ENCODE data around the gene GLA.

Gene GLA

GRCh38 chrX:101365301-101365795, 42.4 kb downstream of the GLA start:
- H3K4me3 ChIP-seq (ENCODE audit: low read depth, low read length) = no peak overlapping the region
- TF ChIP-seq, protein P1, sequence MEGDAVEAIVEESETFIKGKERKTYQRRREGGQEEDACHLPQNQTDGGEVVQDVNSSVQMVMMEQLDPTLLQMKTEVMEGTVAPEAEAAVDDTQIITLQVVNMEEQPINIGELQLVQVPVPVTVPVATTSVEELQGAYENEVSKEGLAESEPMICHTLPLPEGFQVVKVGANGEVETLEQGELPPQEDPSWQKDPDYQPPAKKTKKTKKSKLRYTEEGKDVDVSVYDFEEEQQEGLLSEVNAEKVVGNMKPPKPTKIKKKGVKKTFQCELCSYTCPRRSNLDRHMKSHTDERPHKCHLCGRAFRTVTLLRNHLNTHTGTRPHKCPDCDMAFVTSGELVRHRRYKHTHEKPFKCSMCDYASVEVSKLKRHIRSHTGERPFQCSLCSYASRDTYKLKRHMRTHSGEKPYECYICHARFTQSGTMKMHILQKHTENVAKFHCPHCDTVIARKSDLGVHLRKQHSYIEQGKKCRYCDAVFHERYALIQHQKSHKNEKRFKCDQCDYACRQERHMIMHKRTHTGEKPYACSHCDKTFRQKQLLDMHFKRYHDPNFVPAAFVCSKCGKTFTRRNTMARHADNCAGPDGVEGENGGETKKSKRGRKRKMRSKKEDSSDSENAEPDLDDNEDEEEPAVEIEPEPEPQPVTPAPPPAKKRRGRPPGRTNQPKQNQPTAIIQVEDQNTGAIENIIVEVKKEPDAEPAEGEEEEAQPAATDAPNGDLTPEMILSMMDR (IDR thresholded peaks at IDR 0.05; ENCODE audit: low read depth, low read length) = no peak
- no peak for DNase-seq (ENCODE audit: low read depth, low spot score)
- in situ Hi-C loops (cut with HindIII; ENCODE audit: low sequenced_read_pairs) = no loop called here

- TF ChIP-seq, protein P1 (IDR thresholded peaks at IDR 0.05; ENCODE audit: low read depth, low read length) = no peak
- no peak overlapping the region for H3K4me3 ChIP-seq (ENCODE audit: low read depth, low read length)
- in situ Hi-C loops (cut with HindIII; ENCODE audit: low sequenced_read_pairs) = no loop called here
- no peak for DNase-seq (ENCODE audit: low read depth, low spot score)
Measured at GRCh38 chrX:101362757-101363156, 45.0 kb downstream of the GLA start.

DNA sequence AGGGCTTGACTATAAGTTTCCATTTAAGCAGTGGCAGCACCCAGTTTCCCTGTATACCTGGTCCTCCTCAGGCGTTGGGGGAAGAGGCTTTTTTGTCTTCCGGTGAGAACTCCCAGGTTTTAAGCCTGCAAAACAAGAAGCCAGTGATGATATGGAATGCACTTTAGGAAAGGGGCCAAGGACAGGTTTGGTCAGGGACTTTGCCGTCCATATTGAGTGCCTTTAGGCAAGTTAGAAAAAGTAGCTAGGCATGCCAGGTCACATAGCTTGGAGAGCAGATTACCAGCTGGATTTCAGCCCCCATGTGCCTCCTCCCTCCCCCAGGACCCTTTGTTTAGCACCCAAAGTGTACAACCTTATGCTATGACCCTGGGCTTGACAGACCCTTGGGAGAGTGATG, 45.6 kb downstream of the GLA start:
- in situ Hi-C loops (cut with HindIII; ENCODE audit: low sequenced_read_pairs) = no loop called here
- TF ChIP-seq, protein P1 (IDR thresholded peaks at IDR 0.05; ENCODE audit: low read depth, low read length) = no peak
- DNase-seq (ENCODE audit: low read depth, low spot score) = no peak
- H3K4me3 ChIP-seq (ENCODE audit: low read depth, low read length) = no peak overlapping the region

DNA sequence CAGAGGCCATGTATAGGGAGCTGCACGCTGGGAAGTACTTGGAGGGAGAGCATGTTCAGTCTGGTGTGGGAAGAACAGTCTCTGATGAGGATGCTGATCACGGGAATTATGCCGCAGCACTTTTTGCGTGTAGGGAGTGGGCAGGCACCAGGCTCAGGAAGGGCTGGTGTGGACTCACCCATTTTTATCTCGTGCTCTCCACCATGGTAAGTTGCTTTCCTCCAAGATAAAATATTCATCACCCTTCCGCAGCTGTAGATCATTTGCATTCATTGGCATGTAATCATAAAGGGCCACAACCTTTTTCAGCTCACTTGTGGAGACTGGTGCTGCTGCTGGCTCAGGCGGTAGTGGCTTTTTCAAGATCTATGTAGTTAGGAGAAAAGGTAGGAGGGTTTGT, 47.3 kb downstream of the GLA start:
- in situ Hi-C loops (cut with HindIII; ENCODE audit: low sequenced_read_pairs) = no loop called here
- TF ChIP-seq, protein P1 (IDR thresholded peaks at IDR 0.05; ENCODE audit: low read depth, low read length) = no peak
- no peak for DNase-seq (ENCODE audit: low read depth, low spot score)
- no peak overlapping the region for H3K4me3 ChIP-seq (ENCODE audit: low read depth, low read length)

DNA sequence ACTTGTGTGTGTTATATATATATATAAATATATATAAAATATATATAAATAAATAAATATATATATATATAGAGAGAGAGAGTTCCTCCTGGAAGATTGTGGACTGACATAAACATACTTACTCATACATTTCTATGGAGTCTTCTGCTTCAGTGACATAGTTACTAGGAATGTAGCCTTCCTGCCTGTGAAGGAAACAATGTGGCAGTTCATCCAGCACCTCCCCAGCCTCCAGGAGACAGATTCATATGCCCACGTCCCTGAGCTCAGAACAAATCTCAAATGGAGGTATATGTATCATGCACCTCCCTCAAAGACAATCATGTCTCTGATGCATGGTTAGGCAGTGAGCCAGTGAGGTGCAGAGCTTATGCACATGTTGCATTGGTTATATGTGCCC, 47.8 kb downstream of the GLA start:
- in situ Hi-C loops (cut with HindIII; ENCODE audit: low sequenced_read_pairs) = no loop called here
- DNase-seq (ENCODE audit: low read depth, low spot score) = no peak
- TF ChIP-seq, protein P1 (IDR thresholded peaks at IDR 0.05; ENCODE audit: low read depth, low read length) = no peak
- no peak overlapping the region for H3K4me3 ChIP-seq (ENCODE audit: low read depth, low read length)

DNA sequence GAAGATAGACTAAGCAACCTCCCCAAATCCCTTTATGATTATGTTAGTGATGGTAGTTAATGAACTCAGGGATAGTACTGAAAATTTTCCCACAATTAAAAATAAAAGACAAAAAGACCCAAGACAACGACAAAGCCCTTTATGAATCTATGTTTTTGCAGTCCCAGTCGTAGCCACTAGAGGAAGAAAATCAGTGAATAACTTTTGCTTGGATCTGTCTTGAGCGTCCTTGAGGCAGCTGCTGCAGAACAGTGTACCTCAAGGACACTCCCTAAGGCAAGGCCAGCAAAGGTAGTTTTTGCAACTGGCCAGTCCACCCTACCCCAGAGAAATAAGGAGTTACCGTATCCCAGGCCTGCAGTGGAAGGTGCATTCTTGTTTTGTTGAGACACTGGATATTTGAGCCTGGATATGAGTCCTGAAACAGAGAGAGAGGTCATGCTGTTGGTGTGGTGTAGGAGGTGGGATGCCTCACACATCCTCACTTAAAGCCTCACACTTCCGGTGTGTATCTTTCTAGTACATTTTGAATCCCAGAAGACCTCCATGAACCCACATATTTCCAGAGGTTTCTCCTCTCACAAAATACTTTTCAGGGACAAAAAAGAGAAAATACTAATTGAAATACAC, 50.4 kb downstream of the GLA start:
- no peak overlapping the region for H3K4me3 ChIP-seq (ENCODE audit: low read depth, low read length)
- TF ChIP-seq, protein P1 (IDR thresholded peaks at IDR 0.05; ENCODE audit: low read depth, low read length) = peak; percentile 40
- DNase-seq (ENCODE audit: low read depth, low spot score) = no peak
- in situ Hi-C loops (cut with HindIII; ENCODE audit: low sequenced_read_pairs) = no loop called here
